H9 (cell line): ENCODE measurements around the gene ACSL3. TPM values are rescaled to one million over a fixed set of nuclear protein-coding genes. Genes with fewer than 3 reads are reported as not detected.

Source experiments
- DNase-seq: peaks from one replicate; pipeline ENCODE4 v3.0.0-alpha.2; 2017
- H2AFZ ChIP-seq: one replicate; pipeline ENCODE4 v1.6.1; 2013; ENCODE audit warnings: mild to moderate bottlenecking, low read length, control low read depth, moderate library complexity
- H2AK5ac ChIP-seq: 2 replicates; pipeline ENCODE4 v1.6.1; 2013; ENCODE audit warnings: low read length, control low read depth, mixed read lengths; ENCODE audit not compliant: insufficient read length
- H2BK120ac ChIP-seq: one replicate; pipeline ENCODE4 v1.6.1; 2013; ENCODE audit warnings: low read depth, mild to moderate bottlenecking, low read length, control low read depth, inconsistent platforms; ENCODE audit not compliant: poor library complexity, severe bottlenecking
- H2BK12ac ChIP-seq: 2 replicates; pipeline ENCODE4 v1.6.1; 2013; ENCODE audit warnings: low read length, control low read depth, mixed read lengths, low read depth; ENCODE audit not compliant: insufficient read length
- H2BK15ac ChIP-seq: 2 replicates; pipeline ENCODE4 v1.6.1; 2013; ENCODE audit warnings: low read depth, low read length, control low read depth
- H2BK20ac ChIP-seq: one replicate; pipeline ENCODE4 v1.6.1; 2013; ENCODE audit warnings: low read depth, mild to moderate bottlenecking, low read length, control low read depth, inconsistent platforms; ENCODE audit not compliant: poor library complexity, severe bottlenecking
- H2BK5ac ChIP-seq: 2 replicates; pipeline ENCODE4 v1.6.1; 2013; ENCODE audit warnings: low read length, control low read depth, mixed read lengths; ENCODE audit not compliant: insufficient read length
- H3K14ac ChIP-seq: 2 replicates; pipeline ENCODE4 v1.6.1; 2013; ENCODE audit warnings: low read length, control low read depth; ENCODE audit not compliant: insufficient read depth
- H3K18ac ChIP-seq: 2 replicates; pipeline ENCODE4 v1.6.1; 2013; ENCODE audit warnings: low read depth, mild to moderate bottlenecking, mixed read lengths, low read length, control low read depth; ENCODE audit not compliant: insufficient read length
- H3K23ac ChIP-seq: 2 replicates; pipeline ENCODE4 v1.6.1; 2013; ENCODE audit warnings: low read length, control low read depth, mixed read lengths, low read depth; ENCODE audit not compliant: insufficient read length
- H3K23me2 ChIP-seq: 2 replicates; pipeline ENCODE4 v1.6.1; 2013; ENCODE audit warnings: low read depth, mild to moderate bottlenecking, mixed read lengths, low read length, control low read depth; ENCODE audit not compliant: insufficient read length, poor library complexity, severe bottlenecking
- H3K27ac ChIP-seq: 2 replicates; pipeline ENCODE4 v1.5.1; 2013; ENCODE audit warnings: low read length, control low read depth, mixed read lengths, low read depth; ENCODE audit not compliant: insufficient read length
- H3K27me3 ChIP-seq: 2 replicates; pipeline ENCODE4 v1.6.1; 2013; ENCODE audit warnings: low read length, control low read depth, inconsistent platforms; ENCODE audit not compliant: insufficient read depth
- H3K4ac ChIP-seq: 2 replicates; pipeline ENCODE4 v1.6.1; 2013; ENCODE audit warnings: low read depth, mild to moderate bottlenecking, control low read depth, inconsistent platforms, low read length, moderate library complexity
- H3K4me1 ChIP-seq: 2 replicates; pipeline ENCODE4 v1.6.1; 2013; ENCODE audit warnings: low read length, control low read depth, inconsistent platforms; ENCODE audit not compliant: insufficient read depth
- H3K4me2 ChIP-seq: 2 replicates; pipeline ENCODE4 v1.6.1; 2013; ENCODE audit warnings: low read length, control low read depth, mixed read lengths; ENCODE audit not compliant: insufficient read length, insufficient read depth
- H3K56ac ChIP-seq: 2 replicates; pipeline ENCODE4 v1.6.1; 2013; ENCODE audit warnings: low read depth, mild to moderate bottlenecking, mixed read lengths, low read length, control low read depth; ENCODE audit not compliant: insufficient read length
- H3K79me1 ChIP-seq: 2 replicates; pipeline ENCODE4 v1.6.1; 2013; ENCODE audit warnings: low read depth, mild to moderate bottlenecking, moderate library complexity, low read length, control low read depth, inconsistent platforms; ENCODE audit not compliant: insufficient read depth, poor library complexity, severe bottlenecking
- H3K79me2 ChIP-seq: 2 replicates; pipeline ENCODE4 v1.6.1; 2013; ENCODE audit warnings: low read length, control low read depth, inconsistent platforms; ENCODE audit not compliant: insufficient read depth
- H3K9ac ChIP-seq: 2 replicates; pipeline ENCODE4 v1.6.1; 2013; ENCODE audit warnings: low read length, control low read depth, mixed read lengths; ENCODE audit not compliant: insufficient read length; ENCODE audit errors: extremely low read depth
- H3K9me3 ChIP-seq: one replicate; pipeline ENCODE4 v1.6.1; 2013; ENCODE audit warnings: low read depth, low read length, inconsistent platforms; ENCODE audit not compliant: control insufficient read depth
- H3T11ph ChIP-seq: one replicate; pipeline ENCODE4 v1.6.1; 2013; ENCODE audit warnings: mild to moderate bottlenecking, low read length, control low read depth, inconsistent platforms
- H4K20me1 ChIP-seq: one replicate; pipeline ENCODE4 v1.6.1; 2013; ENCODE audit not compliant: control insufficient read depth, insufficient read length, insufficient read depth
- H4K5ac ChIP-seq: 2 replicates; pipeline ENCODE4 v1.6.1; 2013; ENCODE audit warnings: low read depth, mild to moderate bottlenecking, mixed read lengths, low read length, control low read depth; ENCODE audit not compliant: insufficient read length
- H4K8ac ChIP-seq: replicated peaks from 2 replicates; pipeline ENCODE4 v1.6.1; 2013; ENCODE audit warnings: low read length, control low read depth, mixed read lengths, low read depth; ENCODE audit not compliant: insufficient read length
- H4K91ac ChIP-seq: 2 replicates; pipeline ENCODE4 v1.6.1; 2013; ENCODE audit warnings: low read depth, mild to moderate bottlenecking, moderate library complexity, mixed read lengths, low read length, control low read depth; ENCODE audit not compliant: insufficient read length
- H3K27ac Mint-ChIP-seq, 3 experiments: 2 replicates in 2 of 3; 3 replicates in 1 of 3; pipeline ENCODE4 v1.8.0; 2020 to 2021; ENCODE audit warnings: mixed read lengths in 3 of 3, mild to moderate bottlenecking in 1 of 3, moderate library complexity in 1 of 3
- H3K27me3 Mint-ChIP-seq: 2 replicates; pipeline ENCODE4 v1.8.0; 2021; ENCODE audit warnings: low read depth, mild to moderate bottlenecking, moderate library complexity, mixed read lengths
- H3K36me3 Mint-ChIP-seq, 3 experiments: 2 replicates in 2 of 3; 3 replicates in 1 of 3; pipeline ENCODE4 v1.8.0; 2020 to 2021; ENCODE audit warnings: low read depth in 3 of 3, mixed read lengths in 3 of 3; ENCODE audit not compliant: insufficient read depth in 1 of 3
- H3K4me1 Mint-ChIP-seq, 2 experiments: 2 replicates each; pipeline ENCODE4 v1.8.0; 2020; ENCODE audit warnings: mixed read lengths in 2 of 2
- H3K4me3 Mint-ChIP-seq, 2 experiments: 2 replicates in 1 of 2; 3 replicates in 1 of 2; pipeline ENCODE4 v1.8.0; 2020 to 2021; ENCODE audit warnings: mild to moderate bottlenecking in 2 of 2, mixed read lengths in 2 of 2, moderate library complexity in 1 of 2
- H3K9me3 Mint-ChIP-seq, 2 experiments: 2 replicates in 1 of 2; 3 replicates in 1 of 2; pipeline ENCODE4 v1.8.0; 2020; ENCODE audit warnings: mild to moderate bottlenecking in 2 of 2, mixed read lengths in 2 of 2, moderate library complexity in 1 of 2
- CTCF ChIP-seq: fragments of 200-600 bp; sonication (generic); conservative IDR thresholded peaks from 3 replicates; pipeline ENCODE4 v1.8.0; 2021; ENCODE audit warnings: antibody characterized with exemption, mild to moderate bottlenecking
- WGBS: extraction: QIAGEN DNeasy Blood & Tissue Kit; methylation state at CpG from one replicate; pipeline ENCODE4 v1.1.7; 2013; ENCODE audit warnings: missing lambda C conversion rate, low lambda C conversion rate, mixed read lengths; ENCODE audit not compliant: insufficient read length; ENCODE audit errors: extremely low coverage; 5-methylcytosine and 5-hydroxymethylcytosine counted together
- total RNA-seq: library from RNA; stranded (reverse); gene quantifications from 2 replicates; pipeline ENCODE4 v1.2.1, GENCODE V29; 2021

ACSL3 gene
- total RNA-seq, 1 experiment from 2014 or later, result 60.9 TPM

GRCh38 chr2:222883420-222883819, 22.6 kb downstream of the ACSL3 start:
- Histone ChIP-seq H3T11ph (no peak overlapping the region), H3K9me3 (no peaks in the 10 kb centered on the region), H4K20me1 (no peaks in the 10 kb centered on the region), H3K14ac (no peak overlapping the region), H2BK5ac (no peak overlapping the region), H2AFZ (no peak overlapping the region), H3K4me1 (no peaks in the 10 kb centered on the region; the same call in 1 of the 2 replicates), H3K9ac (no peak overlapping the region), H3K18ac (no peak overlapping the region), H3K23me2 (no peaks in the 10 kb centered on the region), H3K79me2 (peaks cover 41% of the 10 kb centered on the region; the same call in 1 of the 2 replicates), H3K56ac (no peak overlapping the region), H3K4me2 (no peak overlapping the region), H2BK120ac (no peak overlapping the region), H2AK5ac (no peak overlapping the region), H4K8ac (no peak overlapping the region), H3K27ac (no peak overlapping the region), H4K5ac (no peak overlapping the region), H3K4ac (no peak overlapping the region), H3K79me1 (peaks cover 4% of the 10 kb centered on the region), H4K91ac (no peak overlapping the region), H2BK12ac (no peak overlapping the region), H3K27me3 (no peaks in the 10 kb centered on the region), H2BK20ac (no peak overlapping the region), H2BK15ac (no peak overlapping the region), H3K23ac (no peak overlapping the region)
- no CpG with 5 or more reads among the region's 3 CpGs for WGBS
- Mint-ChIP-seq H3K4me3 (no peak overlapping the region), H3K36me3 (peaks cover 5 to 24% (median 20%) of the 10 kb centered on the region in 3 experiments), H3K27me3 (no peaks in the 10 kb centered on the region), H3K4me1 (peaks cover 18 to 20% of the 10 kb centered on the region in 2 experiments), H3K27ac (peak overlapping the region in 2 of 3 experiments; percentile 28 to 30; a peak in 2 of 7 replicates), H3K9me3 (peaks cover 4 to 21% of the 10 kb centered on the region in 2 experiments; a peak in 4 of 5 replicates)
- no peak for DNase-seq
- no peak for TF ChIP-seq CTCF
